ENCODE results near the gene DOCK11.

DNA sequence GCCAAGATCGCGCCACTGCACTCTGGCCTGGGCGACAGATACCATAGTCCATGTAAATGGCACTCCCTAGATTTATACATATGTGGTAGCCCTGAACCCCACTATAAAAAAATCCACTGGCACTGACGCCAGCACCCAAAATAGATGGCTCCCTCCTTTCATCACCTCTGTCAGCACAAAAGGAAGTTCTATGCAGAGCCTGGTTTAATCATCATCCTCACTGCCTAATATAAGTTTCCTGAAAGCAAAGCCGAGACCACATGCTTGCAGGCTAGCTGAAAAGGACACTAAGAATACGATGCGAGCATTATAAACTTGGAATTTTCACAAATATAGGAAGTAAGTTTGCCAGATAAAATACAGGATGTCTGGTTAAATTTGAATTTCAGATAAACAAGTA lies 27.5 kb upstream of the DOCK11 start:
- TF ChIP-seq, protein P1, sequence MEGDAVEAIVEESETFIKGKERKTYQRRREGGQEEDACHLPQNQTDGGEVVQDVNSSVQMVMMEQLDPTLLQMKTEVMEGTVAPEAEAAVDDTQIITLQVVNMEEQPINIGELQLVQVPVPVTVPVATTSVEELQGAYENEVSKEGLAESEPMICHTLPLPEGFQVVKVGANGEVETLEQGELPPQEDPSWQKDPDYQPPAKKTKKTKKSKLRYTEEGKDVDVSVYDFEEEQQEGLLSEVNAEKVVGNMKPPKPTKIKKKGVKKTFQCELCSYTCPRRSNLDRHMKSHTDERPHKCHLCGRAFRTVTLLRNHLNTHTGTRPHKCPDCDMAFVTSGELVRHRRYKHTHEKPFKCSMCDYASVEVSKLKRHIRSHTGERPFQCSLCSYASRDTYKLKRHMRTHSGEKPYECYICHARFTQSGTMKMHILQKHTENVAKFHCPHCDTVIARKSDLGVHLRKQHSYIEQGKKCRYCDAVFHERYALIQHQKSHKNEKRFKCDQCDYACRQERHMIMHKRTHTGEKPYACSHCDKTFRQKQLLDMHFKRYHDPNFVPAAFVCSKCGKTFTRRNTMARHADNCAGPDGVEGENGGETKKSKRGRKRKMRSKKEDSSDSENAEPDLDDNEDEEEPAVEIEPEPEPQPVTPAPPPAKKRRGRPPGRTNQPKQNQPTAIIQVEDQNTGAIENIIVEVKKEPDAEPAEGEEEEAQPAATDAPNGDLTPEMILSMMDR (IDR thresholded peaks at IDR 0.05; ENCODE audit: poor library complexity, severe bottlenecking): no peak
- no peak for TF ChIP-seq TAF1 (IDR thresholded peaks at IDR 0.05; ENCODE audit: low read depth)
- TF ChIP-seq REST (IDR thresholded peaks at IDR 0.05; ENCODE audit: borderline replicate concordance): no peak
- TF ChIP-seq POLR2AphosphoS5 (IDR thresholded peaks at IDR 0.05): no peak

All from neural cell (in vitro differentiated cells).